HG02798 (cell line): ENCODE measurements around the gene PRSS21.

Source experiments
- ATAC-seq: cut with Tn5 transposase; IDR thresholded peaks from one replicate; pipeline ENCODE4 v1.9.1; 2021; ENCODE audit warnings: mild to moderate bottlenecking; ENCODE audit not compliant: unreplicated experiment, poor library complexity

PRSS21 gene

GRCh38 chr16:2858245-2859025, 41.4 kb downstream of the PRSS21 start:
- ATAC-seq: no peak

GRCh38 chr16:2859686-2860265, 42.7 kb downstream of the PRSS21 start:
- ATAC-seq: no peak

- no peak for ATAC-seq
Measured at GRCh38 chr16:2860826-2861567, 44.0 kb downstream of the PRSS21 start.

- no peak for ATAC-seq
Measured at GRCh38 chr16:2865651-2866050, 48.6 kb downstream of the PRSS21 start.

- ATAC-seq: no peak
Measured at GRCh38 chr16:2866431-2866830, 49.4 kb downstream of the PRSS21 start.

- ATAC-seq: no peak
Measured at GRCh38 chr16:2867661-2867986, 50.6 kb downstream of the PRSS21 start.

- peak; percentile 92 for ATAC-seq
Measured at GRCh38 chr16:2867987-2868789, 51.2 kb downstream of the PRSS21 start.
